SH-SY5Y (cell line): ENCODE data around the gene DSCAML1.

Experiments
- GATA2 ChIP-seq: IDR thresholded peaks from 2 replicates; pipeline ENCODE4 v1.6.1; 2011; ENCODE audit warnings: mild to moderate bottlenecking, low read depth, low read length
- GATA3 ChIP-seq: IDR thresholded peaks from 2 replicates; pipeline ENCODE4 v1.6.1; 2011; ENCODE audit warnings: low read depth, mild to moderate bottlenecking, low read length, moderate library complexity

DNA sequence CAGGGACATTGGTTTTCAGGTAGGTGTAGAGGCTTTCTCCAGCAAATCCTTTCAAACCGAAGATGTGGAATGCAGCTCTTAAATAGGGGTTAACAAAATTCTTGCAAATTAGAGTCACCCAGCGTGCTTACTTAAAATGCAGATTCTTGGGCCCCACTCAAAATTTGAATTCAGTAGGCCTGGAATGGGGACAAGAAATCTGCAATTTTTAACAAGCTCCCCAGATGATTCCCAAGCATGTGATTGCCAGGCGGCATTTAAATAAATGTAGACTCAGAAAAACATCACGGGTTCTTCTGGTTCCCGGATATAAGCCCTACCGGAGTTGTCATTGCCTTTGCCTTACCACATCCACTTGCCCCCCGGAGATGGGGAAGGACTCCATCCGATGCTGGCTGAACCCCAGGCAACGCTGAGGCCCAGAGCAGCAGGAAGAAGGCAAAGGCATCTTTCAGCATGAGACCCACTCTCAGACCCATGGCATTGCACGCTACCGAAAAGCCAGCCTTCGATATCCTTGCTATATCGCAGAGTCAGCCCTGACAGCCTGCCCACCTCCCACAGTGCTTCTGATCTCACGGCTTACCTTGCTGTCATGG, 134.2 kb downstream of the DSCAML1 start:
- no peak for TF ChIP-seq GATA2
- no peak for TF ChIP-seq GATA3
